CD4-positive, alpha-beta T cell treated with Interleukin-17A for 1 hour (primary cell): ENCODE measurements around the gene NOC4L.
A peak's percentile ranks its signal among the peaks of the same experiment; 100 is the strongest.

Experiments used
- DNase-seq: peaks from one replicate; pipeline ENCODE4 v3.0.0-alpha.2; 2020

NOC4L gene

DNA sequence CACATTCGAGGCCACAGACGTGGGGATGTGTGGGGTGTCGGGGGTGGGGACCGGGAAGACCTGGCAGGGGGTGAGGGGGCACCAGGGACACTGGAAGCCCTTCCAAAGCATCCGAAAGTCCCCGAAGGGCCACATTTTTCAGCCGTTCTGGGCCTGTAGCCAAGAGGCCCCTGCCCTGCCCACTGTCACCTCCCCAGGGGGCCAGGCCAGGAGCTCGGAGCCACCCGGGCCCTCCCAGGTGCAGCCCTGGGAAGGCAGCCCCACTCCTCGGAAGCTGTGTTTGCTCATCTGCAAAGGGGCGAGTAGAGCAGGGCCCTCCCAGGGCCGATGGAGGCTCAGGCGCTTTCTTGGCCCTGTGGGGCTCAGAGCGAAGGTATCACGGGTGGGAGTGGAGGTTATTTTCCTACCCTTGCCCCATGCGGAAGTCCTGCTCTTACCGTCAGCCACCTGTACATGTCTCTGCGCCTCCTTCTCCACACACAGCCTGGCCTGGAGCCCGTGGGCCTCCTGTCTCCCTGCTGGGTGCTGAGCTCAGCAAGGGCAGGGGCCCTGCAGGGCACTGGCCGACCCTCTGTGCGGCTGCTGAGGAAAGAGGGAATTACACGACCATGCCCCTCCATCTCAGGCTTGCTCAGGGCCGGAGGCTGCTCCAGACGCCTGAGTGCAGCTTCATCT is 27.2 kb downstream of the NOC4L start:
- DNase-seq: no peak

DNA sequence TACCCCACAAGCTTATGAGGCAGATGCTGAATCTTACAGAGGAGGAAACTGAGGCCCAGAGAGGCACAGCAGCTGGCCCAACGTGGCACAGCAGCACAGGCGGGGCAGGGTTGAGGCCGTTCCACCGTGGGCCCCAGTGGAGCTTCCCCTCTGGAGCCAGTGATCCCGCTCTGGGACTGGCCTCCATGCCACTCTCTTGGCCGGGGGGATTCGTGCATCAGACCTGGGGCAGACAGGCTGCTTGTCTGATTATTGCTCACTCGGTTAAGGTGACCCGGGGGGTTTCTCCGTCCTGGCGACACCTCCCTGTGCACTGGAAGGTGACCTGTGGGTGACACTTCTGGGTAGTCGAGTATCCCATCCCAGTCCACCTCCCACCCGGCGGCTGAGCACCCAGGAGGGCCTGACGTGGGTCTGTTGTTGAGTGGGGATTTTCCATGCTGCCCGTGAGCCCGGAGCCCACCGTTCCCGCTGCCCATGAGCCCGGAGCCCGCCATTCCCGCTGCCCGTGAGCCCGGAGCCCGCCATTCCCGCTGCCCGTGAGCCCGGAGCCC is 27.8 kb downstream of the NOC4L start:
- DNase-seq: no peak

DNA sequence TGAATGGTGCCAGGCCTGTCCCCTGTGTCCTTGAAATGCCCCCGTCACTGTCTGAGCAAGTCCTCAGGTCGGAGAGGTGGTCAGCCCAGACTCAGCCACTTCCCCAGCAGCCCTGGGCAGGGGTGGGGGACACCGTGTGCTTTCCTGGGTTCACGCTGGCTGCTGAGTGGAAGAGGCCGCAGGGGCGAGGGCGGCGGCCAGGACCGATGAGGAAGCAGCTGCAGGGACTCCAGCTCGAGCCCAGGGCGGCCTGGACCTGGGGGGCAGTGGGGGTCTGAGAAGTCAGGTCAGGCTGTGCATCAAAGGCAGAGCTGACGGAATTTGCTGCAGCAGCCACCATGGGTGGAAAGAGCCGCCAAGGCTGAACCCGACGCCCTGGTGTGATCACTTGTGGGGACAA is 28.4 kb downstream of the NOC4L start:
- no peak for DNase-seq

DNA sequence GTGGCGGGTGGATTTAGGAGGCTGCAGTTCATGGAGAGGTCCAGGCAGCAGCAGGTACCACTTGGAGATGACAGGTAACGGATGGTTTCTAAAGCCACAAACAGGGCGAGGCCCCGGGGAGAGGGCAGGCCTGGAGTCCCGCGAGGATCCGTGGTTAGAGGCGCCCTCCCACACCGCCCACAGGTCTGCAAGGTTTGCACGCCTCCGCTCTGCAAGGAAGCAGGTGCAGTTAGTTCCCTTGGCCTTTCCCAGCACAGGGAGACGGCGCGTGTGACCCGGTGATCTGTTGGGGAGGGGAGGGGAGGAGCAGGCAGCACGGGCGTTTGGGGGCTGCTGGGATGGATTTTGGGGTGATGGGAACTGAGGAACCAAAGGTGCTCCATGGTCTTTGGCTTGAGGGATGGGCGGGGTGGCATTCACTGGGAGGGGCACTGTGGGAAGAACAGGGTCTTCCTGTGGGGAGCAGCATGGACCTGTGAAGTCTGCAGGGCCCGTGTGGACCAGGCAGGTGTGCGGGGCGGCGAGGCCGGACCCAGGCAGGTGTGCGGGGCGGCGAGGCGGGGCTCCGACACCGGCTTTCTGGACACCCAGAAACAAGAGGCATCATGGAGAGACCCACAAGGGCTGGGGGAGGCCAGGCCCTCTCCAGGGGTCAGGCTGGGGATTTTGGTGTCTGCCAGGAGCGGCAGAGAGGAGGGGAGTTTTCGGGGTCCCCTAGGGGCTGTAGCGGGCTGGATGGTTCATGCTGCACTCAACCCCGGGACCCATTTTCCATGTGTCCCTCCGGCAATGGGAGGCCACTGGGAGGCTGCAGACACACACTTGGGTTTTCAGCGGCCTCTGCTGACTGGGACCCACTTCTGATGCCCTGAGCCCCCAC is 29.1 kb downstream of the NOC4L start:
- no peak for DNase-seq

DNA sequence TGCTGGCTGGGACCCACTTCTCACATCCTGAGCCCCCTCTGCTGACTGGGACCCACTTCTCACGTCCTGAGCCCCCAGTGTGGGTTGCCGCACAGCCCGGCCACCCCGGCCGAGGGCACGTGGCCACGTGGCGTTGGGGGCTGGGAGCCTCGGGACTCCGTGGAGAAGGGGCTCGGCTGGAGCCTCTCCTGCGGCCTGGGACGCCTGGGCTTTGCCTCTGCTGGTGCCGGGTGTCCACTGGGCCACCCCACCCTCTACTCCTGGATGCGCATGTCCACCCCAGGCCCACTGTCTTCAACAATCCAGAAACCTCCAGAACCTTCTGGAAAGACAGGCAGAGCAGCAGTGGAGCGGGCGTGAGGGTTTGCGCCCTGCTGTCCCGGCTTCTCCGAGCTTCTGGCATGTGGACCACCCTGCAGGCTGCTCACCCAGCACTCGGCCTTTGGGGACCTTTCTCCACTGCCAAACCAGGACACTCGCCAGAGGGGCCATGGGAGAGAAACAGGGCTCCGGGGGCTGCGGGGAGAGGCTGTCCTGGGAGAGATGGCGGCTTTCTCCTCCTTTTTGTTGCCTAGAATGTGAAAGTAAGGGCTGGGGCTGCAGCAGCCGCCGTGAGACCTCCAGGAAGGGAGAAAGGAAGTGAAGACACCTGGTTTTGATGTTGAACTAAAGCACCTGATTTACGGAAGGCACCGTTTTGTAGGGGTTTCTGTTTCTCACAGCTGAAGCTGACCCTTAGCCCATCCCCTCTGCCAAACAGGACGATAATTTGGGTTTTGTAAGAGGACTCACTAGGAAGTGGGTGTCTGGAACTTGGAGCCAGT is 30.0 kb downstream of the NOC4L start:
- no peak for DNase-seq

DNA sequence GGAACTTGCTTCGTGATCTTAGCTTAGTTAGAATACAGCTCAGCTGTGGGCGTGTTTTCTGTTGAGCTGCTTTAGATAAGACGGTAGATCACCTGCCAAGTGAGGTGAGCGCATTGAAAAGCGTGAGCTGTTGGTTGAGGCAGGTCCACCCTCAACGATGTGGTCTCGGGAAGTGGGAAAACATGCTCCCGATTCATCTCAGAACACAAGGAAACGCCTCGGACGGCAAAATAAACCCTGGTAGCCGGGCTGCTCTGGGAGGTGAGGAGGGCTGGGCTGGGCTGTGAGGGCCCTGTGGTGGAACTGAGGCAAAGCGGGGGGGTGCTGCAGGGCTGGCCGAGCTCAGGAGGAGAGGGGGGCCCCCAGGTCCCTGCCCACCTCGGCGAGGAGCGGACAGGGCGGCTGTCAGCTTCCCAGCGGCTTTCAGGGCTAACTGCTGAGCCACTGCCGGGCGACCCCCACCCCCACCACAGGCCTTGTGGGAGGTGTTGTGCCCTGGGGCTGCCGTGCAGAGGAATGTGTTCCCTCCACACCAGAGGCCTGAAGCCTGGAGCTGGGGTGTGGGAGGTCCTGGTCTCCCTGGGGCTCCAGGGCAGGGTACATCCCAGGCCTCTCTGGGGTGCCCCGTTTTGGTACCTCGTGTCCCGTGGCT is 30.7 kb downstream of the NOC4L start:
- DNase-seq: no peak

DNA sequence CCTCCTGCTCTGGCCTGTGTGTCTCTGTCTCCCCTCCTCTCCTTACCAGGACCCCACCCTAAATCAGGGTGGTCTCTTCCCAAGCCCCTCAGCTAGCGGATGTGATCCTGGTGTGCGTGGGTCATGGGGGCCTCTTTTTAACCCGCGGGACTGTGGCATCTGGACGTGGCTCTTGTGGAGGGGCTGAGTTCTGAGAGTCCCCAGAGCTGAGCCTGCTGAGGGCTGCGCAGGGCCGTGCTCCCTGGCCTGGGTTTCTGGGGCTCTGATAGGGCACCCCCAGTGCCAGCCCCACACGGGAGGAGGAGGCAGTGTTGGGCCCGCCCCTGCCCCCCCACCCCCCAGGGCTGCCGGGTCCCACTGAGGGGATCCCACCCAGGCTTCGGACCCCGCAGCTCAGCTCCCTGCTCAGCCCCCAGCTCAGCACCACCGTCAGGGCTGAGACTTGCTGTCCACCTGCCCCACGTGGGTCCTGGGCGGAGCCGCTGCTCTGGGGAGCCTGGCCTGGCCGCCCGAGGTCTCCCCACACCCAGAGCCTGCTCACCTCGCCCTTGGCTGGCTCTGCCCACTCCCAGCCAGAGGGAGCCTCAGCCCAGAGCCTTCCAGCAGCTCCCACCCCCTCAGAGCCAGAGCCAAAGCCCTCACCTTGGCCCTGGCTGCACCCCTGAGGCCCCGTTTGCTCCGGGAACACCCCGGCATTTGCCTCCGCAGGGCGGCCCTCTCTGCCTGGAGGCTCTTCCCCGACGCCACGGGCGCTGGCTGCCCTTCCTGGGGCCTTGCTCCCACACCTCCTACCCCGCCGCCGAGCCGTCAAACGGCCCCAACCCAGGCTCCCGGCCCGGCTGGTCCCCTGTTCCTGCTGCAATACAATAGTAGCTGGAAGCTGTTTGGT is 31.5 kb downstream of the NOC4L start:
- no peak for DNase-seq

DNA sequence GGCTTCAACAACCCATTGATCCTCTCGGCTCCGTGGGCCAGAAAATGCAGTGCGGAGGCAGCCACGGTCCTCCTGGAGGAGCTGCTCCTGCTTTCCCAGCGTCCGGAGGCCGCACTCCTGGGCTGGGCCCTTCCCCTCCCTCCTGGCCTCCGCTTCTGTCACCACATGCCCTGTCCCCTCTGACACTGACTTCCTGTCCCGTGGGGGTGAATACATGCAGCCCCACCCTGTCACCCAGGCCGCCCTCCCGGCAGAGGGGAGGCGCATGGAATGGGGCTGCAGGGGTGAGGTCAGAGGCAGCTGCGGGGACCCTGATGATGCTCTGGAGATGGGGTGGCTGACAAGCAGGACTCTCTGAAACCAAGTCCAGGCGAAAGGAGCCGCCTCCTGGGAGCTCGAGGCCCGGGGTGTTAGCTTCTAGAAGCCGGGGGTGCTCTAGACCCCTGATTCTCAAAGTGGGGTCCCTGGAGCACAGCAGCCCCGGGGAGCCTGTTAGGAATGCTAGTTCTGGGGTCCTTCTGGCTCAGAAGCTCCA is 32.2 kb downstream of the NOC4L start:
- no peak for DNase-seq

DNA sequence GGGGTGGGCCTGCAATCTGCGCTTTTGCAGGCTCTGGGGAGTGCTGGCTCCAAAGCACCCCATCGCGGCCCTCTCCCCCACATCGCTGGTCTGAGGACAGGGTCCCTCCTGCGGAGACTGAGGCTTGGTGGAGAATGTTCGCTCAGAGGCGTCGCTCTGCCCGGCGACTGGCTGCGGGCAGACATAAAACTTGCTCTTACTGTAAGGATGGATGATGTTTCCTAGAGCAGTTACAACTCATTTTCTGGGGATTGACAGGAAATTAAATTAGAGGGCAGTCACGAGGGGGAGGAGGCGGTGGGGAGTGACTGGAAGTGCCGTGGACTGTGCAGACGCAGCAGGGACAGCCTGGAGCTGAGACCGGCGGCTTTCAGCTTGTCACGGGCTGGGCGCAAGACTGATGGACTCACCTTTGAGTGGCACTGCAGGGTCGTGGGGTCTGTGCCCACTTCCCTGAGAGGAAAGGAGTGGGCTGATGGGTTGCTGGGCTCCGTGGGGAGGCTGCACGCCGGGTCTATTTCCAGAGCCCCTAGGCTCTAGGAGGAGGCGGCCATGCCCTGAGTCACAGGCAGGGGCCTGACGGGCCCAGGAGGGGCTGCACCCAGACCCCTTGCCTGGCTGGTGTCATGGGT is 32.8 kb downstream of the NOC4L start:
- DNase-seq: no peak

DNA sequence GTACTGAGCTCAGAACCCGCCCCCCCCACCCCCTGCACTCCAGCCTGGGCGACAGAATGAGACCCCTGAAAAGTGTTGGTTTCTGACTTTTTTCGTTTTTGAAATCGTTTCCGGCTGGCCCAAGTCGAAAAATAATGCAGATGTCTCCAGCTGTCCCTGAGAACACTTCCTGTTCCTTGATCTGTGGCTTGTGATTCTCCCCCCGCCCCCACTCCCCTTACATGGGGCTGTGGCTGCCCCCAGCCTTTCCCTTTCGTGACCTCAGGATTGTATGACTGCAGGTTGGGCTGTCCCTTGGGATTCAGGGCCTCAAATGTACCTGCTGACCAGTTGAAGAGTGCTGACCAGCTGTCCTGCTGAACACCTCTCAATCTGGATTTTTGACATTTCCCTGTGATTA is 34.1 kb downstream of the NOC4L start:
- no peak for DNase-seq

DNA sequence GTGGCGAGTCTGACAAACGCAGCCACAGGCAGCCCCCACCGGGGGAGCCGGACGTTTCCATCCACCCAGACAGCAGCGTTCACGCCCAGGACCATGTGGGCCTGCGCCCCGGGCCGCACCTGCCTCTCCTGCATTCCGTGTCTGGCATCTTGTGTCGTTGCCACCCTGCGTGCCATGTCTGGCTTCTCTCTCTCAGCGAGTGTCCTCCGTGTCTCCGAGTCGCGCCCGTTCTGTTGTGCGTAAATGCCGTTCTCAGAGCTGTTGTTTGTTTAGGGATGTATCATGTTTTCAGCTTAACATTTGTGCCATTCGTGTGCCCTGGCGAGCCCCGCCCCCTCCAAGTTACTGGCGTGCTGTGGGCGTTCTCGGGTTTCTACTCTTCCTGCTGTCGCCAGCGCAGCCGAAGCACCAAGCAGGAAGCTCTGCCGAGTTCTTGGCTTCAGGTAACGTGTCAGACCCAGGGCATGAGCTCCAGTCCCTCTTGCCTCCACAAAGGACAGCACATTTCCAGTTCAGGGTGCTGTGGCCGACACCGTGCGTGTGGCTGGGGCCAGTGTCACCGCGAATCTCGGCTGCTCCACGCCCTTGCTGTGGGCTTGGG is 34.6 kb downstream of the NOC4L start:
- peak; percentile 38 for DNase-seq

DNA sequence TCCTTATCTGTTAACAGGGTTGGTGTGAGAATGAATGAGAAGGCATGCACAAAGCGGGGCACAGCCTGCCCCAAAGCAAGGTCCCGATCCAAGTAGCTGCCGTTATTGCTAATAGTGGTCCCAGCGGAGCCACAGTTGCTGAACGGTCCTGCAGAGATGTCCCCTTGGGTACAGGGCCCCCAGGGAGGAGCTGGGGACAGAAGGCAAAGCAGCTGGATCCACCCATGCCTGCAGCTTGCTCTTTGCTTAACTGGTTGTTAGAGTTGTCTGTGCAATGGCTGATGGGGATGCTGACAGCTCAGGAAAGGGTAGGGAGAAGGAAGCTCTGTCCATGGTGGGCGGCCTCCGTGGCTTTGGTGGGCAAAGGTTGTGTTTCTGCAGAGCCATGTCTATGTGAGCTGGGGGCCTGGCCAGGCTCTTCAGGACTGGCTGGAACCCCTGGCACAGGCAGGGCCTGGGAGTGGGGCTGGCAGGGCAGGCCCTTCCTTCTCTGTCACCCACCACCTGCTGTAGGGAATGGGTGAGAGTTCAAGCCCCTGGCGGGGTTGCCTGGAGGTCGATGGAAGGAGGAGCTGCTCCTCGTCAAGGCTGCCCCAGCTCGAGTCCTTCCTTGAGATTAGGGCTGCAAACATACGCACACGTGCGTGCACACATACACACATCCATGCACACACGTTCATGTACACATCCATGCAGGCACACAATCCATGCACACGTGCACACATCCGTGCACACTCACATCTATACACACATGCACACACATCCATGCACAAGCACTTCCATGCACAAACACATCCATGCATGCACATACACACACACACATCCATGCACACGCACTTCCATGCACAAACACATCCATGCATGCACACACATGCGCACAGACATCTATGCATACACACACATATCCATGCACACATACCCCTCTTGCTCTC is 35.4 kb downstream of the NOC4L start:
- DNase-seq: no peak

DNA sequence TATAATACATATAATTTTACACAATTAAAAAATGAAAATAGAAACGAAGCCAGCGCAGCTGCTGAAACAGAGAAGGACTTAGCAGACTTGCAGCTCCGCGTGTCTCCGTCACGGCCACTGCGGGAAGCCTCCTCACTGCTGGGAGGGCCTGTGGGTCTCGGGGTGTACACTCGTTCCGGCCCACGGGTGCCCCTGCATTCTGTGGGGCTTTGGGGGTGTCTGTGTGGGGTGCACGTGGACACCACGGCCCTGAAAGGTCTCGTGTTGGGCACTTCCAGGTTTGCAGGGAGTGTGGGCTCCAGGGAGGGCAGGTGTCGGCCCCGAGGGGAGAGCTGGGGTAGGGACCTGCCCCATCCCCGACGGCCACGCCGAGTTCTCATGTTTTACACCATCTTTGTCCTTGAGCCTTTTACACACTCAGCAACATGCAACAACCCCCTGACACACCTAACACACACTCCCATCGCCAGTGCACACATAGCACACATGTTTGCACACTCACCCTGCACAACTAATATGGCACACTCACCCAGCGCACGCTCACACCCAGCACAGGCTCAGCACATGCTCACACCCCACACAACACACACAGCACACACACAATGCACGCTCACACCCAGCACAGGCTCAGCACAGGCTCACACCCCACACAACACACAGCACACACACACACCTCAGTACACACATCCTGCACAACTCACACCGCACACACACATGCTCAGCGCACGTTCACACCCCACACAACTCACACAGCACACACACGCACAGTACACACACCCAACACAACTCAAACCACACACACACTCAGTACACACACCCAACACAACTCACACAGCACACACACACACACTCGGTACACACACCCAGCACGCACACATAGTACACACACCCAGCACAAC is 36.6 kb downstream of the NOC4L start:
- DNase-seq: no peak

DNA sequence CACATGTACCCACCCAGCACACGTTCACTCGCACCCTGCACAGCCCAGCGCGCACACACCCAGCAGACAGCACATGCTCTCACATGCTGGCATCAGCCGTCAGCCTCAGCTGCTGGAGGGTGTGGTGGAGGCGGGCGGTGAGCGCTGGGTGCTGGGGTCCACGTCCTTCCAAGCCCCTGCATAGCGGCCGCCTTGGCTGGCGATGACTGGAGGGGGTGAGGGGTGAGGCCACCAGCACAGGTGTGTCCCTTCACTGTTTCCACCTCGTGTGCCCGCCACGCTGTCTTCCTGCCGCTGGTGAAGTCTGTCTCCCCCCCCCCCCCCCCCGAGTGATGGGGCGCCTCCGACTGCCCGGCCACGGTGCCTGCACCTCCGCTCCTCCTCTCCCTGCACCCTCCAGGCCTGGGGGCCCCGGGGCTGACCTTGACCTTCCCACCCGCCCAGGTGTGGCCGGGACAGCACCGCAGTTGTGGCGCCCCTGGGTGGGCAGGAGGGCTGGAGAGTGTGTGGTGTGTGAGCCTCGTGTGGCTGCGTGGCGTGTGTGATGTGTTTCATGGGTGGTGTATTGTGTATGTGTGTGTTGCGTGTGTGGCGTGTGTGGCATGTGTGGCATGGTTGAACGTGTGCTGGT is 37.4 kb downstream of the NOC4L start:
- no peak for DNase-seq

DNA sequence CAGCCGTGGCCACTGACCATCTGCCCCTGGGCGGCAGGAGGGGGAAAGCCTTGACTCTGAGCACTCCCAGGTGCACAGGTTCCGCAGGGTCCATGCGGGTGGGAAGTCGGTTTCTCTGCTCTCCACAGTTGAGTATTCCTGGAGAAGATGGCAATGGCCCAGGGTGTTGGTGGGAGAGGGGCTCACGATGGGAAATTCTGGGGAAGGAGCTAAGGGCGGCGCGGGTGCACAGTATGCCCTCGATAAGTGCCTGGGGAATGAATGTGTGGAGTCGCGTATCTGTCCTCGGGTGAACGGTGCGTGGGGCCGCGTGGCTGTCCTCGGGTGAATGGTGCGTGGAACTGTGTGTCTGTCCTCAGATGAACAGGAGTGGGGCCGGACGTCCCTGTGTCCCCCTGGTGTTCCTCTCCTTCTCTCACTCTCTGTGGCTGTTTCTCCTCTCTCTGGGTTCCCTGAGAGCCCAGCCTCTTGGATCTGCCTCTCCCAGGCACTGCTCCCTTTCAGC is 38.0 kb downstream of the NOC4L start:
- no peak for DNase-seq

DNA sequence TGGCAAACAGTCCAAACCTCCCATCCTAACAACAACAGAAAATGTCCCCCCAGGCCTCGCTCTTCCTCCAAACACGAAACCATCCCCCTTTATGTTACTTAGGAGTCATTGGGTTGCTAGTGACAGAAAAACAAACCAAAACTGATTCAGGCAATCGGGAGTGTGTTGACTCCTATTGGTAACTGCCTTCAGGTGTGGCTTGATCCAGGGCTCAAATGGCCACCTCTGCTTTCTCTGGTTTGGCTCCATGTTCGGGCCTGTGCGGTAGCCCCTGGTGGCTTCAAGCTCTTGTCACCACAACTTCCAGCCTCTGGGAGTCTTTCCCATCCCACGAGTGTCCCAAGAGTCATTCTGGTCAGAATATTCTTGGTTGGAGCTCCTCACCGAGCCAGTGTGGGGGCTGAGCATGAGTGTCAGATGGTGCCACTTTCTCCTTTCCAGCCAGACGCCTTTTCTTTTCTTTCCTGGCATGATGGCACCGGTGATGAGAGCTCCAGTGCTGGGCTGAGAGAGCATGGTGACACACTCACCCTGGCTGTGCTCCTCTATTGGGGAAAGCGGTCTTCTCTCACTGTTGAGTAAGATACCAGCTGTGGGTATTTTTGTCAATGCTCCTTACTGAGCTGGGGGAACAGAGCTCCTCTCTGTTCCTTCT is 38.6 kb downstream of the NOC4L start:
- DNase-seq: no peak

DNA sequence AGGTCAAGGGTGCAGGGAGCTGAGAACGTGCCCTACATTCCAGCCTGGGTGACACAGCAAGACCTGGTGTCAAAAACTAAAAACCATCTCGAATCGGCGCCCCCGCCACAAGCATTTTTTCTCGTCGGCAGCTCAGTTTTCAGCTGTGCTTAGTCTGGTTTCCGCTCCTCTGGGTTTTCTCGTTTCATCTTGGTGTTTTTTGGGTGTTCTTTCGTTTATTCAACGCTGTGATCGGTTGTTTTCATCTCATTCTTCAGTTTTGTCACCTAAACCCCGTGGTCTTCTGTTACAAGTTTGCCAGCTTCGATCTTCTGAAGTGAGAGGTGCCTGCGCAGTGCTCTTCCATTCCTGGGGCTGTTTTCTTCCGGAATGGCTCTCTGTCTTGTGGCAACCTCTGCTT is 41.4 kb downstream of the NOC4L start:
- DNase-seq: peak; percentile 67
